Hindlimb muscle (tissue), 1 donor: ENCODE results near the gene DIAPH3. TPM values are rescaled to one million over a fixed set of nuclear protein-coding genes. Genes with fewer than 3 reads are reported as not detected.

Source experiments
- DNase-seq: peaks from one replicate; pipeline ENCODE4 v3.0.0-alpha.2; 2013
- polyA plus RNA-seq: library from polyadenylated mRNA; unstranded; fragments of 120-200 nt; gene quantifications from one replicate; pipeline ENCODE4 v1.2.1, GENCODE V29; 2013; ENCODE audit not compliant: insufficient read length

The DIAPH3 gene
- polyA plus RNA-seq, 1 donor = 6.3 TPM

GRCh38 chr13:59950266-59950665 lies 213.5 kb downstream of the DIAPH3 start:
- no peak for DNase-seq

GRCh38 chr13:59948686-59949085 lies 215.0 kb downstream of the DIAPH3 start:
- no peak for DNase-seq

GRCh38 chr13:59946944-59947343 lies 216.8 kb downstream of the DIAPH3 start:
- DNase-seq = no peak

GRCh38 chr13:59931621-59932020 lies 232.1 kb downstream of the DIAPH3 start:
- no peak for DNase-seq

GRCh38 chr13:59924256-59924655 lies 239.5 kb downstream of the DIAPH3 start:
- DNase-seq = no peak

- DNase-seq = no peak
These were observed 248.5 kb downstream of the DIAPH3 start for GRCh38 chr13:59915252-59915651.

- DNase-seq = no peak
These were observed 249.2 kb downstream of the DIAPH3 start for GRCh38 chr13:59914556-59914955.

GRCh38 chr13:59906413-59907049 lies 257.2 kb downstream of the DIAPH3 start:
- DNase-seq = peak; percentile 24

- no peak for DNase-seq
These were observed 262.5 kb downstream of the DIAPH3 start for GRCh38 chr13:59901191-59901590.

GRCh38 chr13:59898066-59898465 lies 265.7 kb downstream of the DIAPH3 start:
- no peak for DNase-seq

- DNase-seq = no peak
These were observed 270.5 kb downstream of the DIAPH3 start for GRCh38 chr13:59893266-59893665.

GRCh38 chr13:59891053-59891452 lies 272.7 kb downstream of the DIAPH3 start:
- DNase-seq = no peak

GRCh38 chr13:59890054-59890453 lies 273.7 kb downstream of the DIAPH3 start:
- DNase-seq = peak; percentile 50

GRCh38 chr13:59888408-59888807 lies 275.3 kb downstream of the DIAPH3 start:
- DNase-seq = no peak

GRCh38 chr13:59885076-59885475 lies 278.7 kb downstream of the DIAPH3 start:
- no peak for DNase-seq

GRCh38 chr13:59883885-59884284 lies 279.8 kb downstream of the DIAPH3 start:
- DNase-seq = no peak

GRCh38 chr13:59880468-59880867 lies 283.3 kb downstream of the DIAPH3 start:
- no peak for DNase-seq

- no peak for DNase-seq
These were observed 284.4 kb downstream of the DIAPH3 start for GRCh38 chr13:59879281-59879680.

GRCh38 chr13:59877933-59878332 lies 285.8 kb downstream of the DIAPH3 start:
- DNase-seq = no peak

GRCh38 chr13:59874973-59875372 lies 288.8 kb downstream of the DIAPH3 start:
- DNase-seq = no peak

- DNase-seq = no peak
These were observed 289.9 kb downstream of the DIAPH3 start for GRCh38 chr13:59873856-59874255.

GRCh38 chr13:59873309-59873708 lies 290.4 kb downstream of the DIAPH3 start:
- DNase-seq = no peak

GRCh38 chr13:59867867-59868266 lies 295.9 kb downstream of the DIAPH3 start:
- no peak for DNase-seq

GRCh38 chr13:59865398-59865797 lies 298.3 kb downstream of the DIAPH3 start:
- no peak for DNase-seq

GRCh38 chr13:59863621-59864020 lies 300.1 kb downstream of the DIAPH3 start:
- no peak for DNase-seq
